Coronary artery (tissue), 2 donors: ENCODE measurements around the gene ENO4.

ENCODE experiments used
- DNase-seq: peaks from one replicate; pipeline ENCODE4 v3.0.0-alpha.2; 2017; ENCODE audit warnings: low spot score
- H3K27ac ChIP-seq, 2 donors: fragments of 200-600 bp; sonication (generic); one replicate each; pipeline ENCODE4 v1.5.1; 2016 to 2019
- H3K4me3 ChIP-seq: fragments of 200-600 bp; sonication (generic); 2 replicates; pipeline ENCODE4 v1.5.1; 2016; ENCODE audit warnings: mild to moderate bottlenecking, moderate library complexity
- TF ChIP-seq, protein P1 (sequence below): fragments of 200-600 bp; sonication (generic); IDR thresholded peaks from one replicate; pipeline ENCODE4 v1.5.1; 2019; ENCODE audit warnings: antibody characterized with exemption

The ENO4 gene

DNA sequence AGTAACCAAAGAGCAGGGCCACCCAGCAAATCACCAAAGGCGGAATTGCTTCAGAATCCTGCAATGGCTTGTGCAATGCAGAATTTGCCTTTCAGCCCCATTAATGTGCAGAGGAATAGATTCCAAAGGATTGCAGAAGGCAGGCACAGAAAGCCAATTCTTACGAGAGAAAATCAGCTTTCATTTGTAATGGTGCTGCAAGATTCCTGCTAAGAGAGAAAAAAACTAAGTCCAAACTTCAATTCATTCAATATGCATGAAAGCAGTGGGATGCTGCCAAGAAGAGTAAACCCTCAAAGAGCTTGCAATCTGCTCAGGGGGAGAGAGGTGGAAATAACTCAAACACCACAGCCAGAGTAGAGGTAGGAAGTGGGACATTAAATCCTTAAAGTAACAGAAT is 70.4 kb downstream of the ENO4 start:
- TF ChIP-seq, protein P1, sequence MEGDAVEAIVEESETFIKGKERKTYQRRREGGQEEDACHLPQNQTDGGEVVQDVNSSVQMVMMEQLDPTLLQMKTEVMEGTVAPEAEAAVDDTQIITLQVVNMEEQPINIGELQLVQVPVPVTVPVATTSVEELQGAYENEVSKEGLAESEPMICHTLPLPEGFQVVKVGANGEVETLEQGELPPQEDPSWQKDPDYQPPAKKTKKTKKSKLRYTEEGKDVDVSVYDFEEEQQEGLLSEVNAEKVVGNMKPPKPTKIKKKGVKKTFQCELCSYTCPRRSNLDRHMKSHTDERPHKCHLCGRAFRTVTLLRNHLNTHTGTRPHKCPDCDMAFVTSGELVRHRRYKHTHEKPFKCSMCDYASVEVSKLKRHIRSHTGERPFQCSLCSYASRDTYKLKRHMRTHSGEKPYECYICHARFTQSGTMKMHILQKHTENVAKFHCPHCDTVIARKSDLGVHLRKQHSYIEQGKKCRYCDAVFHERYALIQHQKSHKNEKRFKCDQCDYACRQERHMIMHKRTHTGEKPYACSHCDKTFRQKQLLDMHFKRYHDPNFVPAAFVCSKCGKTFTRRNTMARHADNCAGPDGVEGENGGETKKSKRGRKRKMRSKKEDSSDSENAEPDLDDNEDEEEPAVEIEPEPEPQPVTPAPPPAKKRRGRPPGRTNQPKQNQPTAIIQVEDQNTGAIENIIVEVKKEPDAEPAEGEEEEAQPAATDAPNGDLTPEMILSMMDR: no peak
- no peak for DNase-seq
- no peak overlapping the region for H3K4me3 ChIP-seq

DNA sequence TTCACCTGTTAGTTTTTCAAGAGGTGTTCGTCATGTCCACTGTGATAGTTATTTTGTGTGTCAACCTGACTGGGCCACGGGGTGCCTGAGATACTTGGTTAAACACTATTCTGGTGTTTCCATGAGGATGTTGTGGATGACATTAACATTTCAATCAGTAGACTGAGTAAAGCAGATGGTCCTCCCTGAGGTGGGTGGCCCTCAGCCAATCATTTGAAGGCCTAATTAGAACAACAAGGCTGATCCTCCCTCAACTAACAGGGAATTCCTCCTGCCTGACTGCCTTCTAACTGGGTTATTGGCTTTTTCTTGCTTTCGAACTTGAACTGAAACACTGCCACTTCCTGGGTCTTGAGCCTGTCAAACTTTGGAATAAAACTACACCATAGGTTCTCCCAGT is 75.8 kb downstream of the ENO4 start:
- TF ChIP-seq, protein P1: no peak
- H3K27ac ChIP-seq: no peak overlapping the region
- no peak for DNase-seq
- no peak overlapping the region for H3K4me3 ChIP-seq

More for the DNA sequence above, 70.4 kb downstream of the ENO4 start:
- H3K27ac ChIP-seq: no peak overlapping the region

DNA sequence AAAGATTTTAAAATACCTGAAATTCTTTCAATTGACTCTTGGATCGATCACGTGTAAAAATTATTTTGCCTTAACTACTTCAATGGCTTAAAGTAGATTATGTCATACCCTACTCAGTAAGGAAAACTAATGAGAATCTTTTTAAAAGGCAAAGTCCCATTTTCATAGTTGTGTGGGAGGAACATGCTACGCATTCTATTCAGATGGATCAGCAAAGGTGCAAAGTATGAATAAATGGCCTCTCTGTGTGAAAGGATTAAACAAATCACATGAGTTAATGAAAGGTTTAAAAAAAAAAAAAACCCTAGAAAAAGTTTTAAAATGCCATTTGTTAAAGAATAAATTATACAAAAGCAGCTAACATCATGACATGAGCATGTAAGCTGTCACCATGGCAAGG is 77.1 kb downstream of the ENO4 start:
- Histone ChIP-seq H3K4me3 (no peak overlapping the region), H3K27ac (no peak overlapping the region)
- no peak for DNase-seq
- TF ChIP-seq, protein P1: no peak

DNA sequence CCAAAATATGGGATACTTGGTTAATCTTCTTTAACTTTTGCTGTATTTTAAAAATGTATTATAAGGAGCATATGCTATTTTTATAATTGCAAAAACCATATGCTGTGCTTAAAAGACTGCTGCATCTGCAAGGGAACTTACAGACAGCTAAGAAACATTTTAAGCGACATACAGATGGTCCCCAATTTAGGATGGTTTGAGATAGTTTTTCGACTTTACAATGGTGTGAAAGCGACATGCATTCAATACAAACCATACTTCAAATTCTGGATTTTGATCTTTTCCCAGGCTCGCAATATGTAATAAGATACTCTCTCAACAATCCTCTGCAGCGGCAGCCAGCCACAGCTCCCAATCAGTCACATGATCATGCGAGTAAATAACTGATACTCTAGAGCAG is 82.5 kb downstream of the ENO4 start:
- DNase-seq: no peak
- H3K27ac ChIP-seq: no peak overlapping the region
- H3K4me3 ChIP-seq: no peak overlapping the region
- TF ChIP-seq, protein P1: no peak
